ENCODE results near the gene XPR1. TPM values are rescaled to one million over a fixed set of nuclear protein-coding genes. Genes with fewer than 3 reads are reported as not detected.
"Not testable (repeated sequence)": the region's sequence is repeated elsewhere in the genome, so short reads cannot be mapped to it uniquely, and the experiment has no call there.

XPR1 gene
- total RNA-seq, 1 donor from 2014 or later, result 380 TPM

DNA sequence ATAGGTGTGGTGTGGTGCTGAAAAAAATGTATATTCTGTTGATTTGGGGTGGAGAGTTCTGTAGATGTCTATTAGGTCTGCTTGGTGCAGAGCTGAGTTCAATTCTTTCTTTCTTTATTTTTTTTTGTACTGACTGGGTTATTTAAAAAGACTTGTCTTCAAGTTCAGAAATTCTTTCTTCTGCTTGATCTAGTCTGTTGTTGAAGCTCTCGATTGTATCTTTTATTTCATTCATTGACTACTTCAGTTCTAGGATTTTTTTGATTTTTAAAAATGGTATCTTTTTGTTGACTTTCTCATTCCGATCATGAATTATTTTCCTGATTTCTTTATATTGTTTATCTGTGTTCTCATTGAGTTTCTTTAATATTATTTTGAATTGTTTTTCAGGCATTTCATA lies 70.6 kb downstream of the XPR1 start:
- not testable (repeated sequence) for DNase-seq (ENCODE audit: low spot score in 2 of 2)
- FAIRE-seq, result peak; percentile 91

DNA sequence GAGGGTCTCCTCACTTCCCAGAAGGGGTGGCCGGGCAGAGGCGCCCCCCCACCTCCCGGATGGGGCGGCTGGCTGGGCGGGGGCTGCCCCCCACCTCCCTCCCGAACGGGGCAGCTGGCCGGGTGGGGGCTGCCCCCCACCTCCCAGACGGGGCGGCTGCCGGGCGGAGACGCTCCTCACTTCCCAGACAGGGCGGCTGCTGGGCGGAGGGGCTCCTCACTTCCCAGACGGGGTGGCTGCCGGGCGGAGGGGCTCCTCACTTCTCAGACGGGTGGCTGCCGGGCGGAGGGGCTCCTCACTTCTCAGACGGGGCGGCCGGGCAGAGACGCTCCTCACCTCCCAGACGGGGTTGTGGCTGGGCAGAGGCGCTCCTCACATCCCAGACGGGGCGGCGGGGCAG lies 78.9 kb downstream of the XPR1 start:
- DNase-seq (ENCODE audit: low spot score in 2 of 2); FAIRE-seq: not testable (repeated sequence)

DNA sequence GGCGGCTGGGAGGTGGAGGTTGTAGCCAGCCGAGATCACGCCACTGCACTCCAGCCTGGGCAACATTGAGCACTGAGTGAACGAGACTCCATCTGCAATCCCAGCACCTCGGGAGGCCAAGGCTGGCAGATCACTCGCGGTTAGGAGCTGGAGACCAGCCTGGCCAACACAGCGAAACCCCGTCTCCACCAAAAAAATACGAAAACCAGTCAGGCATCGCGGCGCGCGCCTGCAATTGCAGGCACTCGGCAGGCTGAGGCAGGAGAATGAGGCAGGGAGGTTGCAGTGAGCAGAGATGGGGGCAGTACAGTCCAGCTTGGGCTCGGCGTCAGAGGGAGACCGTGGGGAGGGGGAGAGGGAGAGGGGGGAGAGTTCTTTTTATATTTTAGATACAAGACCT lies 79.4 kb downstream of the XPR1 start:
- not testable (repeated sequence) for DNase-seq (ENCODE audit: low spot score in 2 of 2); FAIRE-seq

DNA sequence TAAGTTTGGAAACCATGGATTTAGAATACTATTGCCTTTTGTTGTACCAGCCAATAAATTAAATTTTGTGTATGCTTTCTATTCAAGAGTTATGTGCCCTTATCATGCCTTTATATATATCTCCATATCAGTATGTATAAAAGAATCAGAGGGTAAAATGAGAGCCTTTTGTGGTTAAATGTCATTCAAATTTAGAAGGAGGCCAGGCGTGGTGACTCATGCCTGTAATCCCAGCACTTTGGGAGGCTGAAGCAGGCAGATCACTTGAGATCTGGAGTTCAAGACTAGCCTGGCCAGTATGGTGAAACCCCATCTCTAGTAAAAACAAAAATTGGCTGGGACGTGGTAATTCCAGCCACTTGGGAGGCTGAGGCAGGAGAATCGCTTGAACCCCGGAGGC lies 88.9 kb downstream of the XPR1 start:
- FAIRE-seq (no peak), DNase-seq (ENCODE audit: low spot score in 2 of 2) (no peak)

- DNase-seq (ENCODE audit: low spot score in 2 of 2) (no peak), FAIRE-seq (no peak)
Observed at GRCh38 chr1:180722586-180722985, 90.8 kb downstream of the XPR1 start.

GRCh38 chr1:180724055-180724454 lies 92.2 kb downstream of the XPR1 start:
- no peak for DNase-seq (ENCODE audit: low spot score in 2 of 2)
- FAIRE-seq, result no peak

GRCh38 chr1:180726024-180726423 lies 94.2 kb downstream of the XPR1 start:
- FAIRE-seq, result not testable (repeated sequence)

DNA sequence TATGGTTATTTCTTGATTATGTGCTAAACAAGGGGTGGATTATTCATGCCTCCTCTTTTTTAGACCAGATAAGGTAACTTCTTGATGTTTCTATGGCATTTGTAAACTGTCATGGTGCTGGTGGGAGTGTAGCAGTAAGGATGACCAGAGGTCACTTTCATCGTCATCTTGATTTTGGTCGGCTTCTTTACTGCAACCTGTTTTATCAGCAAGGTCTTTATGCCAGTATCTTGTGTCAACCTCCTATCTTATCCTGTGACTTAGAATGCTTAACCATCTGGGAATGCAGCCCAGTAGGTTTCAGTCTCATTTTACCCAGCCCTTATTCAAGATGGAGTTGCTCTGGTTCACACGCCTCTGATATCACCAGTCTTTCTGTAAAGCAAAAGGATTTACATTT lies 95.9 kb downstream of the XPR1 start:
- DNase-seq (ENCODE audit: low spot score in 2 of 2); FAIRE-seq: not testable (repeated sequence)

More at GRCh38 chr1:180726024-180726423, 94.2 kb downstream of the XPR1 start:
- DNase-seq (ENCODE audit: low spot score in 2 of 2), result not testable (repeated sequence)

GRCh38 chr1:180728472-180729106 lies 96.8 kb downstream of the XPR1 start:
- DNase-seq (ENCODE audit: low spot score in 2 of 2), result no peak
- no peak for FAIRE-seq

- DNase-seq (ENCODE audit: low spot score in 2 of 2) (no peak), FAIRE-seq (no peak)
Observed at GRCh38 chr1:180731131-180731530, 99.3 kb downstream of the XPR1 start.

DNA sequence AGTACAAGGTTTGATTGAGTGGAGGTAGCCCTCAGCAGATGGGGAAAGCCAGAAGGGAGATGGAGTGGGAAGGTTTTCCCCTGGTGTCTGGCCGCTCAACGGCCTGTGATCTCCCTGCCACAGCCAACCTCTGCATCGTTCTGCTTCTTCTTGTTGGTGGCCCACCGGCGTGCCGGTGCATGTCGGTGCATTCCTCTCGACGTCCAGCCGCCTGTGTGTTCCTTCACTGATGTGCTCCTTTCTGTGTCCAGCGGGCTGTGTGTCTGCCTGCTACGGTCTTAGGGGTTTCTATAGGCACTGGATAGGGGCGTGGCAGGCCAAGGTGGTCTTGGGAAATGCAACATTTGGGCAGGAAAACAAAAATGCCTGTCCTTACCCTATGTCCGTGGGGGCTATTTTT lies 101.0 kb downstream of the XPR1 start:
- DNase-seq (ENCODE audit: low spot score in 2 of 2) (no peak), FAIRE-seq (no peak)

DNA sequence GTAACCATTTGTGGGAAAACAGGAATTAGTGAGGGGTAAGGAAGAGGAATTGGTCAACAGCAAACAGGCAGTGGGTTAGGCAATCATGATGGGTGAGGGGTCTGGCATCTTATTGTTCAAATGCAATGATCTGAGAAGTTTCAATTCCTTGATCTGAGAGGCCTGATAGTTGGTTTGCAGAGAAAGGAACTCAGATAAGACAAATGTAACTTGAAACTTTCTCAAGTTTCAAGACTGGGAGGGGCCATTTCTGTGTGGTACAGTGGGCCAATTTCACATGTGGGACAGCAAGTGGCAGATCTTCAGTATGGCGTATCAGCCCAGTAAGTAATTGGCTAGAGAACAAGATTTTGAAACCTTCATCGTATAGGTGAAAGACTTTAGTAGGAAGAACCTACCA lies 102.5 kb downstream of the XPR1 start:
- FAIRE-seq (no peak), DNase-seq (ENCODE audit: low spot score in 2 of 2) (no peak)

DNA sequence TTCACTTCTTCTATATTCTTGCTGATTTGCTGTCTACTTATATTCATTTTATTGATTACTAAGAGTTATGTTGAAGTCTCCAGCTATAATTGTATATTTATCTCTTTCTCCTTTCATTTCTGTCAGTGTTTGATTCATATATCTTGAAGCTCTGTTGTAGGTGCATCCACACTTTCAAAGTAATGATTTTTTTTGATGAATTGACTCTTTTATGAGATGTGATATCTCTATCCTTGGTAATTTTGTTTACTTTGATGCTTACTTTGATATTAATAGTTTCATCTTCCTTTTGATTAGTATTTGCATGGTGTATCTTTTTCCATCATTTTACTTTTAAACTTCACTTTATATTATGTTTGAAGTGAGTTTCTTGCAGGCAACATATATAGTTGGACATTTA lies 110.8 kb downstream of the XPR1 start:
- no peak for FAIRE-seq
- DNase-seq (ENCODE audit: low spot score in 2 of 2), result no peak

GRCh38 chr1:180743868-180744267 lies 112.0 kb downstream of the XPR1 start:
- DNase-seq (ENCODE audit: low spot score in 2 of 2), result no peak
- no peak for FAIRE-seq

- no peak for DNase-seq (ENCODE audit: low spot score in 2 of 2)
- no peak for FAIRE-seq
Observed at GRCh38 chr1:180745098-180745497, 113.3 kb downstream of the XPR1 start.

GRCh38 chr1:180751921-180752320 lies 120.1 kb downstream of the XPR1 start:
- FAIRE-seq, result peak; percentile 52

DNA sequence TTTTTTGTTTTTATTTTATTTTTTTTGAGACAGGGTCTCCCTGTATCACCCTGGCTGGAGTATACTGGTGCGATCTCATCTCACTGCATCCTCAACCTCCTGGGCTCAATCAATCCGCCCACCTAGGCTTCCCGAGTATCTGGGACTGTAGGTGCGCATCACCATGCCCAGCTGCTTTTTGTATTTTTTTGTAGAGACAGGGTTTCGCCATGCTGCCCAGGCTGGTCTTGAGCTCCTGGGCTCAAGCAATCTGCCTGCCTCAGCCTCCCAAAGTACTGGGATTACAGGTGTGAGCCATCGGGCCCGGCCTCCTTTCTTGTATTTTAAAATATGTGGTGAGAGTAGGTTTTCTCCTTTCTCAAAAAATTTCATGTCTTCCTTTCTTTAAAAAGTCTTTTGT lies 122.6 kb downstream of the XPR1 start:
- no peak for FAIRE-seq
- DNase-seq (ENCODE audit: low spot score in 2 of 2), result no peak

More at GRCh38 chr1:180751921-180752320, 120.1 kb downstream of the XPR1 start:
- no peak for DNase-seq (ENCODE audit: low spot score in 2 of 2)

DNA sequence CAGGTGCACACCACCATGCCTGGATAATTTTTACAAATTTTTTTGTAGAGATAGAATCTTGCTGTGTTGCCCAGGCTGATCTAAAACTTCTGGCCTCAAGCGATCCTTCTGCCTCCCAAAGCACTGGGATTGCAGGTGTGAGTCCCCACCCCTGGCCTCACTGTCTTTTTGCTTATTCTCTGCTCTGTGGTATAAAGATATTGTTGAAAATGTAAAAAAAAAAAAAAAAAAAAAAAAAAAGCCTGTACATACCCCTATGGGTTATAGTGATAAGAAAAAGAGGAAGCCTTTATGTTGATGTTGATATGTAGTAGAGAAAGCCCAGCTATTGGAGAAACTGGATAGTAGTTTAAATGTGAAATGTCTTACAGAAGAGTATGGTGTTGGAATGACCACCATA lies 125.8 kb downstream of the XPR1 start:
- FAIRE-seq (no peak), DNase-seq (ENCODE audit: low spot score in 2 of 2) (no peak)

GRCh38 chr1:180762796-180763195 lies 131.0 kb downstream of the XPR1 start:
- FAIRE-seq (no peak), DNase-seq (ENCODE audit: low spot score in 2 of 2) (no peak)

GRCh38 chr1:180765151-180765550 lies 133.3 kb downstream of the XPR1 start:
- no peak for DNase-seq (ENCODE audit: low spot score in 2 of 2)
- FAIRE-seq, result no peak

DNA sequence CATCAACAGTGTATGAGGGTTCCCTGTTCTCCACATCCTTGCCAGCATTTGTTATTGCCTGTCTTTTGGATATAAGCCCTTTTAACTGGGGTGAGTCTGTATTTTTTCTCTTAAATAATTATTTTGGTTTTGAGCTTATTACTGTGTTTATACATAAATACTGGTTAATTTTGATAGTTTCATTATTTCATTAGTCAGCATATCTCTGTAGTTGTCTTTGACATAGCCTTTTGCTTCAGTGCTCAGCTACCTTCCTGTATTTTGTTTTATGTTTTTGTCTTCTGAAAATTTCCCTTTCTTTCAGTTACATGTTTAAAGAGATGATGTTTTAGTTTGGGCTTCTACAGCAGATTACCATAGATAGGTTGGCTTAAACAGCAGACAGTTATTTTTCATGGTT lies 138.1 kb downstream of the XPR1 start:
- FAIRE-seq, result no peak
- no peak for DNase-seq (ENCODE audit: low spot score in 2 of 2)

- DNase-seq (ENCODE audit: low spot score in 2 of 2) (no peak), FAIRE-seq (peak; percentile 31)
Observed at GRCh38 chr1:180773210-180773865, 141.5 kb downstream of the XPR1 start.
